Neural progenitor cell (in vitro differentiated cells): ENCODE measurements around the gene JAK3. TPM values are rescaled to one million over a fixed set of nuclear protein-coding genes. Genes with fewer than 3 reads are reported as not detected.

Source experiments
- DNase-seq: peaks from one replicate; pipeline ENCODE4 v3.0.0-alpha.2; 2016; ENCODE audit warnings: low spot score
- H2AFZ ChIP-seq: fragments of 200-600 bp; sonication (generic); replicated peaks from 2 replicates; pipeline ENCODE4 v1.6.1; 2016; ENCODE audit warnings: antibody characterized with exemption
- H3F3A ChIP-seq: fragments of 200-600 bp; sonication (generic); 2 replicates; pipeline ENCODE4 v1.6.1; 2016; ENCODE audit warnings: antibody characterized with exemption, low read depth
- H3K27ac ChIP-seq: fragments of 200-600 bp; sonication (generic); 2 replicates; pipeline ENCODE4 v1.5.1; 2016; ENCODE audit warnings: mild to moderate bottlenecking
- H3K27me3 ChIP-seq: fragments of 200-600 bp; sonication (generic); 2 replicates; pipeline ENCODE4 v1.6.1; 2016; ENCODE audit warnings: mild to moderate bottlenecking, moderate library complexity
- H3K36me3 ChIP-seq: fragments of 200-600 bp; sonication (generic); 2 replicates; pipeline ENCODE4 v1.5.1; 2016
- H3K4me1 ChIP-seq: fragments of 200-600 bp; sonication (generic); 2 replicates; pipeline ENCODE4 v1.6.1; 2016; ENCODE audit warnings: mixed run types
- H3K4me2 ChIP-seq: fragments of 200-600 bp; sonication (generic); 2 replicates; pipeline ENCODE4 v1.6.1; 2016
- H3K4me3 ChIP-seq: fragments of 200-600 bp; sonication (generic); 2 replicates; pipeline ENCODE4 v1.5.1; 2016
- H3K79me2 ChIP-seq: fragments of 200-600 bp; sonication (generic); 2 replicates; pipeline ENCODE4 v1.6.1; 2016; ENCODE audit warnings: low read depth
- H3K9ac ChIP-seq: fragments of 200-600 bp; sonication (generic); 2 replicates; pipeline ENCODE4 v1.6.1; 2016
- H3K9me3 ChIP-seq: fragments of 200-600 bp; sonication (generic); 2 replicates; pipeline ENCODE4 v1.5.1; 2016; ENCODE audit warnings: low read depth
- H4K20me1 ChIP-seq: fragments of 200-600 bp; sonication (generic); 2 replicates; pipeline ENCODE4 v1.6.1; 2016; ENCODE audit warnings: low read depth
- H3K27ac Mint-ChIP-seq: 3 replicates; pipeline ENCODE4 v1.8.0; 2021; ENCODE audit warnings: mixed read lengths
- H3K27me3 Mint-ChIP-seq: 2 replicates; pipeline ENCODE4 v1.8.0; 2022; ENCODE audit warnings: low read depth, mild to moderate bottlenecking, inconsistent platforms, moderate library complexity, mixed read lengths; ENCODE audit not compliant: insufficient read depth
- H3K36me3 Mint-ChIP-seq: 3 replicates; pipeline ENCODE4 v1.8.0; 2021; ENCODE audit warnings: mixed read lengths
- H3K4me1 Mint-ChIP-seq: 3 replicates; pipeline ENCODE4 v1.8.0; 2021; ENCODE audit warnings: mixed read lengths
- H3K4me3 Mint-ChIP-seq: 3 replicates; pipeline ENCODE4 v1.8.0; 2021; ENCODE audit warnings: mild to moderate bottlenecking, moderate library complexity, mixed read lengths
- H3K9me3 Mint-ChIP-seq: 3 replicates; pipeline ENCODE4 v1.8.0; 2020; ENCODE audit warnings: mixed read lengths
- EZH2 ChIP-seq: fragments of 200-600 bp; sonication (generic); IDR thresholded peaks from 2 replicates; pipeline ENCODE4 v1.6.1; 2017; ENCODE audit warnings: antibody characterized with exemption, mild to moderate bottlenecking, moderate library complexity
- EZH2phosphoT487 ChIP-seq: fragments of 200-600 bp; sonication (generic); IDR thresholded peaks from 2 replicates; pipeline ENCODE4 v1.6.1; 2017; ENCODE audit warnings: antibody characterized with exemption
- total RNA-seq: library from RNA; depleted of rRNA; stranded (reverse); fragments of >200 nt; gene quantifications from 2 replicates; pipeline ENCODE4 v1.2.3, GENCODE V29; 2015; ENCODE audit warnings: low replicate concordance
- TF ChIP-seq, protein P1 (sequence below): fragments of 200-600 bp; sonication (generic); IDR thresholded peaks from 2 replicates; pipeline ENCODE4 v1.5.1; 2017; ENCODE audit warnings: antibody characterized with exemption, mild to moderate bottlenecking

The JAK3 gene
- total RNA-seq, 1 donor from 2014 or later, result 3.4 TPM

DNA sequence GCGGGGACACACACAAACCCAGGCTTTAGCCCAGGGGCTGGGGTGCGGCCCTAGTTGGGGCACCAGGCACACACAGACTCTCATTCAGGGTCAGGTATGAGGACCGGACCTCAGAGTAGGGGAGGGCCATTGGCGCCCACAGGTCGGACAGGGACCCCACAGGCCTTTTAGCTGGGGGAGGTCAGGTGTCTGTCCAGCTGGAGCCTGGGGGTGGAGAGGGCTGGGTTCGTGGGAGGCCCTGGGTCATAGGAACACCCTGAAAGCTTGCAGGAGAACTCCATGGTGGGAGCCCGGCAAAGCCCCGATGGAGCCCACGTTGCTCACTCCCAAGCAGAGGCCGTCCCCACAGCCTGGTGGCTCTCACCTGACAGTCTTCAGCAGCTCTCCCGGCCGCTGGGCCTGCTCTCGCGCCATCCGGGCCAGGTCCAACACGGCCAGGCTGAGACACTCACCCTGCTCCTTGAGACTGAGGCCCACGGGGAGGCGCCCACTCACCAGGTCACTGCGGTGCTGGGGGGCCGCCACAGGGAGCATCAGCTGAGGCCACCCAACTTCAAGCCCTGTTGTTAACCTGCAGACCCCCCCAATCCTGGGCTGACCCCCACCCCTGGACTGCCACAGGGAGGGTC, 5.0 kb downstream of the JAK3 start:
- Histone ChIP-seq H3K27me3 (peaks cover 56% of the 10 kb centered on the region), H2AFZ (no peak overlapping the region), H3K36me3 (no peaks in the 10 kb centered on the region), H3K4me3 (peak overlapping the region; percentile 50), H3K4me2 (peak overlapping the region; percentile 92), H3K9ac (no peak overlapping the region), H4K20me1 (no peaks in the 10 kb centered on the region), H3K9me3 (no peaks in the 10 kb centered on the region), H3K4me1 (peaks cover 7% of the 10 kb centered on the region), H3K79me2 (no peaks in the 10 kb centered on the region), H3K27ac (no peak overlapping the region), H3F3A (no peaks in the 10 kb centered on the region)
- peaks cover 14% of the 10 kb centered on the region for H3K27me3 Mint-ChIP-seq
- peaks cover 16% of the 10 kb centered on the region for H3K4me1 Mint-ChIP-seq
- no peaks in the 10 kb centered on the region for H3K36me3 Mint-ChIP-seq
- no peak for TF ChIP-seq EZH2phosphoT487
- TF ChIP-seq EZH2, result no peak
- H3K27ac Mint-ChIP-seq, result no peak overlapping the region
- no peaks in the 10 kb centered on the region for H3K9me3 Mint-ChIP-seq
- H3K4me3 Mint-ChIP-seq, result peak overlapping the region; percentile 77
- no peak for DNase-seq

DNA sequence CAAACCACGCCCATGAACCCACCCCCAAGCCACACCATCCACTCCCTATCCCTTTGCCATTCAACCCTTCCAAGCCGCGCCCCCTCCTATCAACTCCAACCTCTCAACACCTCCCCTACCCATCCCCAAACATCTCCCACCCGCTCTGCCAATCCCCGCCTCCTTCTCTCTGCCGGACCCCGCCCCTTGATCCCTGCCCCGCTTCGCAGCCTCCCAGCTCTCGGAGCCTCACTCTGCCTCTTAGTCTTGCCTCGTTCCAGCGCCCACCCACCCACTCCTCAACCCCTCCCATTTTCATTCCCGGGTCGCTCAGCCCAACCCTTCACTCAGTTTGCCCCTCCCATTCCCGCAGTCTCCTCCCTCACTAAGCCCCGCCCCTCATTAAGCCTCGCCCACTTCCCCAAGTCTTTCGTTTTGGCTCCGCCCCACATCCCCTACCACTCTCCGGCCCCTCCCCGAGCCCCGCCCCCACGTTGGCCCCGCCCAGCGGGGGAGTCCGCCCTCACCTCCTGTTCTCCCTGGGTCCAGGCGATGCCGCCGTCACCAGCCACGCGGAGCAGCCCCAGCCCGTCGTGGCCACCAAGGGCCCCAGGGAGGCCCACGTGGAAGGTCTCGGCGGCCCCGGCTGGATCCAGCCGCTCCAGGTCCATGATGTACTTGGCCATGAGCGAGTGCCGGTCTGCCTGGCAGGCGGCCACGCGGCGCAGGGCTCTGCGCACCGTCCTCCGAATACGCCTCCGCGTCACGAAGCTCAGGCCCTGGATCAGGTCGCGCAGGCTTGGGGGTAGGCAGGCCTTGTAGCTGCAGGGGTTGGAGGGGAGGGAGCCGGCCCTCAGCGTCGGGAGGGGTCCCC, 5.7 kb downstream of the JAK3 start:
- H4K20me1 ChIP-seq, result no peaks in the 10 kb centered on the region
- H3K27me3 Mint-ChIP-seq, result peaks cover 15% of the 10 kb centered on the region
- H3K36me3 ChIP-seq, result no peaks in the 10 kb centered on the region
- no peaks in the 10 kb centered on the region for H3K36me3 Mint-ChIP-seq
- peak overlapping the region; percentile 50 for H3K4me3 ChIP-seq
- H3K9me3 Mint-ChIP-seq, result no peaks in the 10 kb centered on the region
- no peaks in the 10 kb centered on the region for H3K9me3 ChIP-seq
- H3K27ac ChIP-seq, result no peak overlapping the region
- H3F3A ChIP-seq, result no peaks in the 10 kb centered on the region
- peak overlapping the region; percentile 82 for H3K4me3 Mint-ChIP-seq
- peak overlapping the region; percentile 92 for H3K4me2 ChIP-seq
- H3K9ac ChIP-seq, result no peak overlapping the region
- peak; percentile 97 for DNase-seq
- peak overlapping the region; percentile 87 for H2AFZ ChIP-seq
- H3K27ac Mint-ChIP-seq, result no peak overlapping the region
- TF ChIP-seq, protein P1, sequence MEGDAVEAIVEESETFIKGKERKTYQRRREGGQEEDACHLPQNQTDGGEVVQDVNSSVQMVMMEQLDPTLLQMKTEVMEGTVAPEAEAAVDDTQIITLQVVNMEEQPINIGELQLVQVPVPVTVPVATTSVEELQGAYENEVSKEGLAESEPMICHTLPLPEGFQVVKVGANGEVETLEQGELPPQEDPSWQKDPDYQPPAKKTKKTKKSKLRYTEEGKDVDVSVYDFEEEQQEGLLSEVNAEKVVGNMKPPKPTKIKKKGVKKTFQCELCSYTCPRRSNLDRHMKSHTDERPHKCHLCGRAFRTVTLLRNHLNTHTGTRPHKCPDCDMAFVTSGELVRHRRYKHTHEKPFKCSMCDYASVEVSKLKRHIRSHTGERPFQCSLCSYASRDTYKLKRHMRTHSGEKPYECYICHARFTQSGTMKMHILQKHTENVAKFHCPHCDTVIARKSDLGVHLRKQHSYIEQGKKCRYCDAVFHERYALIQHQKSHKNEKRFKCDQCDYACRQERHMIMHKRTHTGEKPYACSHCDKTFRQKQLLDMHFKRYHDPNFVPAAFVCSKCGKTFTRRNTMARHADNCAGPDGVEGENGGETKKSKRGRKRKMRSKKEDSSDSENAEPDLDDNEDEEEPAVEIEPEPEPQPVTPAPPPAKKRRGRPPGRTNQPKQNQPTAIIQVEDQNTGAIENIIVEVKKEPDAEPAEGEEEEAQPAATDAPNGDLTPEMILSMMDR, result no peak
- no peak for TF ChIP-seq EZH2phosphoT487
- H3K4me1 Mint-ChIP-seq, result peaks cover 16% of the 10 kb centered on the region
- peaks cover 7% of the 10 kb centered on the region for H3K4me1 ChIP-seq
- peaks cover 56% of the 10 kb centered on the region for H3K27me3 ChIP-seq
- H3K79me2 ChIP-seq, result no peaks in the 10 kb centered on the region

DNA sequence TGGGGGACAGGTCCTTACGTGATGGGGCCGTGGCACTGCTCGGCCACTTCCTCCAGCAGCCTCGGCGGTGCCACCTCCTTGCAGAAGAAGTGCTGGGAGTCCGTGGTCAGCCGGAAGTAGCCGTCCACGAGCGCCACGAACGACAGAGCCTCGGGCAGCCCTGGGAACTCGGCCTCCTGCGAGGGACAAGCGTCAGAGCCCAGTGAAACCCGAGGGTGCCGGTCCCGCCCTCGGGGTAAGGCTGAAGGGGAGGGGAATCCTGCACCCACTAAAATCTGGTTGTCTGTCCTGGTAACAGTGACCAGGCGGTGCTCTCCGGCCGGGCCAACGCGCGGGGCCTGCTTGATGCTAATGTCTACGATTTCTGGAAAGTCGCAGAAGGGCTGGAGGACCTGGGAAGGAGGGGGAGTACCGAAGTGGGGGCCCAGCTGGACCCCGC, 6.4 kb downstream of the JAK3 start:
- TF ChIP-seq, protein P1, result no peak
- no peak for TF ChIP-seq EZH2
- no peak for TF ChIP-seq EZH2phosphoT487
- Mint-ChIP-seq H3K4me1 (peaks cover 20% of the 10 kb centered on the region), H3K27ac (peak overlapping the region; percentile 63), H3K9me3 (no peaks in the 10 kb centered on the region), H3K4me3 (peak overlapping the region; percentile 82), H3K27me3 (peaks cover 15% of the 10 kb centered on the region), H3K36me3 (no peaks in the 10 kb centered on the region)
- no peaks in the 10 kb centered on the region for H3K36me3 ChIP-seq
- H3K4me3 ChIP-seq, result peak overlapping the region; percentile 50
- H3K4me1 ChIP-seq, result peaks cover 7% of the 10 kb centered on the region
- no peaks in the 10 kb centered on the region for H4K20me1 ChIP-seq
- no peak overlapping the region for H3K27ac ChIP-seq
- no peaks in the 10 kb centered on the region for H3F3A ChIP-seq
- no peaks in the 10 kb centered on the region for H3K79me2 ChIP-seq
- H3K9ac ChIP-seq, result no peak overlapping the region
- peak overlapping the region; percentile 87 for H2AFZ ChIP-seq
- peaks cover 56% of the 10 kb centered on the region for H3K27me3 ChIP-seq
- peak overlapping the region; percentile 92 for H3K4me2 ChIP-seq
- no peaks in the 10 kb centered on the region for H3K9me3 ChIP-seq
- no peak for DNase-seq
